GM18508 (cell line): ENCODE data around the gene MATN1.
"Not testable (repeated sequence)": the region's sequence is repeated elsewhere in the genome, so short reads cannot be mapped to it uniquely, and the experiment has no call there.

Source experiments
- ATAC-seq: cut with Tn5 transposase; IDR thresholded peaks from one replicate; pipeline ENCODE4 v1.9.1; 2021; ENCODE audit warnings: moderate number of reproducible peaks; ENCODE audit not compliant: insufficient read depth, unreplicated experiment

Gene MATN1, protein sequence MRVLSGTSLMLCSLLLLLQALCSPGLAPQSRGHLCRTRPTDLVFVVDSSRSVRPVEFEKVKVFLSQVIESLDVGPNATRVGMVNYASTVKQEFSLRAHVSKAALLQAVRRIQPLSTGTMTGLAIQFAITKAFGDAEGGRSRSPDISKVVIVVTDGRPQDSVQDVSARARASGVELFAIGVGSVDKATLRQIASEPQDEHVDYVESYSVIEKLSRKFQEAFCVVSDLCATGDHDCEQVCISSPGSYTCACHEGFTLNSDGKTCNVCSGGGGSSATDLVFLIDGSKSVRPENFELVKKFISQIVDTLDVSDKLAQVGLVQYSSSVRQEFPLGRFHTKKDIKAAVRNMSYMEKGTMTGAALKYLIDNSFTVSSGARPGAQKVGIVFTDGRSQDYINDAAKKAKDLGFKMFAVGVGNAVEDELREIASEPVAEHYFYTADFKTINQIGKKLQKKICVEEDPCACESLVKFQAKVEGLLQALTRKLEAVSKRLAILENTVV

DNA sequence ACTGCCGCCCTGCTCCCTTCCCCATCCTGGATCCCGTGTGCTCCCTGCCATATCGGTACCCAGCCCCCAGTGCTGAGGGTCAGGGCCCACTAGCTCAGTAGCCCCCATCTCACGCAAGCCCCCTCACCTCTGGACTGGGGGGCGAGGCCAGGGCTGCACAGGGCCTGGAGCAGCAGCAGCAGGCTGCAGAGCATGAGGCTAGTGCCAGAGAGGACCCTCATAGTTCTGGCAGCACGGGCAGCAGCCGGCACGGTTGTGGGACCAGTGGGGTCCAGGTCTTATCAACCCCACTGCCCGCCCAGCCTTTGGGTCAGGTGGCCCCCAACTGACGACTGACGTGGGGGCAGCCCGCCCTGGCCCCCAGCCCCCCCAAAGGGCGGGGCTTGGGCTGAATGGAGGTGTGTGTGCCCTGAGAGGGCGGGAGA lies at the start of gene MATN1:
TSS of gene MATN1 (minus strand) at position 255 of the 425 bp plus-strand sequence. CDS start at position 221, 34 bp downstream.
- no peak for ATAC-seq

DNA sequence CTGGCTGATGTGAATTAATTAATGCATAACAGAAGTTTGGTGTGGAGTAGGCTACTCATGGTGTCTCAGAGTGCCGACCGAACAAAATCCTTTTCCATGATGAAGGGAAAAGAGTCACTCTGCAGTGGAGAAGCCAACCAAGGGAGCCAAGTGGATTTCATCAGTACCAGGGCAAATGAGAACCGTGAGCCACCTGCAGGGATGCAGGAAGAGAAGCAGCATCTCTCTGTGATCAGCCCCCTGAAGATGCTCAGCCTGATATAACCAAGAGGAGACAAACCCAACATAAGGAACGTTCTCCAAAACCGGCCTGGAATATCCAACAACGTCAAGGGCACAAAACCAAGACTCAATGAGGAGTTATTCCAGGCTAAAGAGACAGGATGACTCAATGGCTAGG lies 47.6 kb upstream of the MATN1 start:
- no peak for ATAC-seq

DNA sequence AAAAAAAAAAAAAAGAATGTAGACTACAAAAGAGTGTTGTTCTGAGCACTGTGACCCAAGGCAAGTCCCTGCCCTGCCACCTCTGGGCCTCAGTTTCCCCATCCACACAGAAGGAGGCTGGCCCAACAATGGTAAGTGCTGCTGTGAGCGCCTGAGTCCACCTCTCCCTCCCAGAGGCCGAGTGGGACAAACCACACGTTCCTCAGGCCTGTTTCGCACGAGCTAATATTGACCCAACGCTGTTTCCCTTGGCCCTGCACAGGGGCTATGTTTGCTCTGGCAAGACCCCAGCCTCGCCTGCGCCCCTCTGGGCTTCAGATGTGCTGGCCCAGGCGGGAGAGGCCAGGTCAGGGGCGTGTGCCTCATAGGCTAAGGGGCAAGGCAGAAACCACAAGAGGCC lies 46.8 kb upstream of the MATN1 start:
- ATAC-seq = no peak

DNA sequence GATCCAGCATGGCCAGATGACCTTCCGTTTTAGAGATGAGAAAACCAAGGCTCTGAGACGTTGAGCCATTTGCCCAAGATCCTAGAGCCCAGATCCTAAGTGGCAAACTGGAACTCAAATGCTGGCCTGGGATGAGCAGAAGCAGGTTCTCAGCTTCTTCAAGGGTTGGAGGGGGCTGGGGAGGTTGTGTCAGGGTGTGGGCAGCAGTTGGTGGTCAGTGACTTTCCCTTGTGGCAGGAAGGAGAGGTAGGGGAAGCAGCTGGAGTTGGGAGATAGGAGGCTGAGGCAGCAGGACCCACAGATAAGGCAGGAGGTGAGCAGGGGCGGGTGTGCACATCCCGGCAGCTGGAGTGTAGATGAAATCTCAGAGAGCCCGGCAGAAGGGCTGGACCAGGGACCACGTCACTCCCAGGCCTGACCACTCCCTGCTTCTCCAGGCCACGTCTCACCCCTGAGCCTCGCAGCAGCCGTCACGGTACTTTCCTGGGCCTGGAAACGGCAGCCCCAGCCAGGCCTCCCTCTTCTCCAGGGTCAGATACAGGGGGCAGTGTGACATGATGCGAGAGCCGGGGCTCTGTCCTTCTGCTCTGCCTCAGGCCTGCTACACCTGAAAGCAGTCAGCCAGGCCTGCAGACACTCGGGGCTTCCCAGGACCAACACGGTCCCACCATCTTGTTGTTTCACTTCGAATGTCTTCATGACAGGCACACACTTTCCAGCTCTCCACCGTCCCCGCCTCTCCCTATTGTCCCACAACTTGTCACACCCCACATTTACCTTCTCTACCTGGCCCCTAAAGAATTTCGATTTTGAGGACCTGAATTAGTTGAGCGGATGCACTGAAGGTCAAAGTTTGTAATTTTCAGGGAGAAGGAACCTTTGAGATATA lies 45.7 kb upstream of the MATN1 start:
- no peak for ATAC-seq

DNA sequence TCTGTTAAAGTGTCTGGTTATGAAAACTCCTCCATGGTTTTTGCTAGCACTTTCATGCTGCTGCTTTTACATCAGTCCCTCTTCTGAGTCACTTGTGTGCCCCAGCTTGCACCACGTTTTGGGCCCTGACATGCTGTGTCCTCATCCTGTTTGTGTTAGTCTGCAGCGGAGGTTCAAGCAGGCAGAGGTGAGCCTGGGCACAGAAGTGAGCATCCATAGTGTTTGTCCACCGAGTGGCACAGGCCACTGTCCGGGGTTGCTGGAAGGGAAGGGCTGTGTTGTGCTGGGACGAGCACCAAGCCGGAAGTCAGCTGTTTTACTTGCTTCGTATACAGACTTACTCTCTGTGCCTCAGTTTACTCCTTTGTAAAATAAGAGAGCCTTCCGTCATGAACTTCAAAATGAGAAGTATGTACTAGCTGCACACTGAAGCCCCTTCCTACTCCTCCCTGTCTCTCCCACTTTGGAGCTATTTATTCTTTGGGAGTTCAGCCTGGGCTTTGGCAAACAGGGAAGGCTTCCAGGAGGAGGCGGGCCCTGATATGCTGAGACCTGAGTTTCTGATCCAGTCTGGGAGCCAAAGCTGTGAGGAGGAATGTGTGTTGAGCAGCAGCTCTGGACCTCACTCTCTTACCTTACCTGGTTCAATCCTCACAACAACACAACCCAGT lies 44.9 kb upstream of the MATN1 start:
- no peak for ATAC-seq

DNA sequence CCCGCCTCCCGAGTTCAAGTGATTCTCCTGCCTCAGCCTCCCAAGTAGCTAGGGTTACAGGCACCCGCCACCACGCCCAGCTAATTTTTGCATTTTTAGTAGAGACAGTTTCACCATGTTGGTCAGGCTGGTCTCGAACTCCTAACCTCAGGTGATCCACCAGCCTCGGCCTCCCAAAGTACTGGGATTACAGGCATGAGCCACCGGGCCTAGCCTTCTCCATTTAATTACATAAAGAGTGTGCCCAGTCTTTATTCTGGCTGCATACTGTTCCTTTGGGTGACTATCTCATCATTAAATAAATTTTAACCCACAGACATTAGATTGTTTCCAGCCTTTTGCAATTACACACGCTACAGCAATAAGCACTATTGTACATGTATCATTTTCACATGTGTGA lies 43.6 kb upstream of the MATN1 start:
- ATAC-seq = not testable (repeated sequence)

DNA sequence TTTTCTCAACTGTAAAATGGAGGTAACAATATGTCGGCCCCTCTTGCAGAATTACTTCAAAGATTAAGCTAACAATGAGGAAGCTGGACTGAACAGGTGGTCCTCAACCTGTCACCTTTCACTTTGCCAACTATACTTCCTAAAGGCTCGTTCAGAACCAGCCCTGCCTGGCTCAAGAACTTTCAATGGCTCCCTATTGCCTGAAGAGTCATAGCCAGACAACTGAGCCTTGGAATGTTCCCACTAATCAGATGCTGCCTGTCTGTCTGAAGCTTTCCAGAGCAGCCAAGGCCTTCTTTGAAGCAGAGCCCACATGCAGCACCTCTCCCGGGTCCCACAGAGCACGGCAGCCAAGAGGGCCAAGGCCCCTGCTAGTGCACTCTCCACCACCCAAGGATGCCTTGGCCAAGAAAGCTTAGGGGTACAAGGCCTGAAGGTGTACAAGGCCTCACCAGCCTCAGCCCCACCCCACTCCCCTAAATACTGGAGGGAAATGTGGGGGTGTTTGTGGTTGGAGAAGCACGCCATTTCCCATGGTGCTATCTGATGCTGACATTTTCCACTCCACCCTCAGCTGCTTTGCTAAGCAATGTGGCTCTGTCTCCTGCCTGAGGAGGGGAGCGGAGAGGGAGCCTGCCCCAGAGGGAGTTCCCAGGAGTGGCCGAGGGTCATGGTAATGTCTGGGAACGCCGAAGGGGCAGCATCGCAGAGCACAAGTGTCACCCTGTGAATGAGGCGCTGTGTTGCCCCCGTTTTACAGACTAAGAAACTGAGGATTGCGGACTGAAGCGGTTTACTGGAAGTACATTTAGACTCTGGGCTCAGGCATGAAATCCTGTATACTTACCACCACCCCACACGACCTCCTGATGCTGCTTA lies 42.4 kb upstream of the MATN1 start:
- ATAC-seq = no peak

DNA sequence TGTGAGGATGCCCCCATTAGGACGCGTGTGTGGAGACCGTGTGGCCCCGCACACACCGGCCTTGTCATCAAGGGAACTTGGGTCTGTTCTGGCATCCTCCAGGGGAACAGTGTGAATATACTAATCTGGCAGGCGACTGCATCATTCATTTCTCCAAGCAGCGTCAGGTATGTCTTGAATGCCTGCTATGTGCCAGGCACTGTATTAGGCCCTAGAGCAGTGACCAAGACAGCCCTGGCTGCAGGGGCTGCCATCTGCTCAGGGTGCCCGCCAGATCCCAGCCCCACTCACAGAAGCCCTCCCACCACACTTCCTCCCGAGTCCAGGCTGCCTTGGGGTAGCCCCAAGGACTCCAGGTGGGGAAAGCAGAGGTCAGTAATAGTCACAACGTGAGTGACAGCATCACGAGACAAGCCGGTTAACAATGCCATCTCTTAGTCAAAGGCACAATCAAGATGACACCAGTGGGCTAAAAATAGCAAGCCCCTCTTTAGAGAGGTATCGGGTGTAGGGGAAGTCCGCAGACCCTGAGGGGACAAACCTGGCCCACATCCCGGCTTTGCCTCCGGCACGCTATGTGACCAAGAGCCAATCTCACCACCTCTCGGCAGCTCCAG lies 41.7 kb upstream of the MATN1 start:
- peak; percentile 35 for ATAC-seq

DNA sequence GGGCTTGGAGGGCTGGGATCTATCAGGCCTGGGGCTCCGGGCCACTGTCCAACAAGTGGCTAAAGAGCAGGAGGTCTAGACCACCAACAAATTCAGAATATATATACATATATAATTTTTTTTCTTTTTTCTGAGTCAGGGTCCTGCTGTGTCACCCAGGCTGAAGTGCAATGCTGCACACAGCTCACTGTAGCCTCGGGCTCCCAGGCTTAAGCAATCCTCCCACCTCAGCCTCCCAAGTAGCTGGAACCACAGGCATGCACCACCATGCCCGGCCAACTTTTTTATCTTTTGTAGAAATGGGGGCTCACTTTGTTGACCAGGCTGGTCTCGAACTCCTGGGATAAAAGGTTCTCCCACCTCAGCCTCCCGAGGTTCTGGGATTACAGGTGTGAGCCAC lies 41.0 kb upstream of the MATN1 start:
- ATAC-seq = no peak

DNA sequence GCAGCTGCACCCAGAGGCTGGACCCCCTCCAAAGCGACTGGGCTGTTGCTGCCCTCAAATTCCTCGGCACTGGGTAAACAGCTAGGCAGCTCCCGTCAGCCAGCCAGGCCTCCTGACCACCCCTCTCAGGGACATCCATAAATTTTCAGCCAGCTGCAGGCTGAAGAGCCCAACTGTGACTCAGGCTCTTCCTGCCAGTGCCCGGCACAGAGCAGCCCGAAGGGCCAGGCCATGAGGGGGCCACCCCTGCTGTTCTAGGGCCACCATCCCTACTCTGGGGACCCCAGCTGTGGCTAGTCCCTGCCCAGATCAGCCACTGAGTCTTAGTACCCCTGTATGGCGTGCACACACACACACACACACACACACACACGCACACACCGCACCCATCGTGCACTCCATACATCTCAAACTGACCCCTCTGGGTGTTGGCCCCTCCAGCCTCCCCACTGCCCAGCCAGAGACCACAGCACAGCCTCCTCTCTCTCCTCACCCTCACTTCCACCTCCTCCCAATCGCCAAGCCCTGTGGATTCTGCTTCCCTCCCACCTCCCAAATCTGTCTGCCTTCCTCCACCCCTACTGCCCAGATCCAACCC lies 40.4 kb upstream of the MATN1 start:
- ATAC-seq = no peak

DNA sequence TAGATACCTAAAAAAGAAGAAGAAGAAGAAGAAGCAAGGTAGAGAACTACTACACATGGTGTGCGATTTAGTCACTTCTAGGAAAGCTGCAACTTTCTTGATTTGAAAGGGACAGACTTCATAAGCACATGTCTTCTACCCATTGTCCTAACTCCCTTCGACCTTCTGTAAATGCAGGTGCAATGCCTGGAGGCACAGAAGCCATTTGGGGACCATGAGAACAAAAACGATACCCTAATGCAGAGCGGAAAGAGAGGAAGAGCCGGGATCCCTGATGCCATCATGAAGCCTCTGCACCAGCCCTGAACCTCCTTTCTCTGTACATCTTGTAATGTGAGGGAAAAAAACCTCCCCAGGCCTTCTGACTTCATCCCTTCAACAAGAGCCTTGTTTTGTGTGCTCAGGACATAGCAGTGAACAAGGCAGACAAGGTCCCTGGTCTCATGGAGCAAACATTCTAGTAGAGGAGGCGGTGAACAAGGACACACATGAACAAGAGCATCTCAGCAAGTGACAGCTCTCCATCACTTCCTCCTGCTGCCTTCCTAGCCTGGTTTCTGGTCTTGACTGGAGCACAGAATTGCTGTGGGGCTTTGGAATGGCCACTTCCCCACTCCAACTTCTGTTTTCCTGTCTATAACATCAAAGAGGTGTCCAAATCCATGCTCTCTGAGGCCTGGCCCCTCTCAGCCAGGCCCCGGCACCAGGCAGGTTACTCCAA lies 39.7 kb upstream of the MATN1 start:
- ATAC-seq = no peak

DNA sequence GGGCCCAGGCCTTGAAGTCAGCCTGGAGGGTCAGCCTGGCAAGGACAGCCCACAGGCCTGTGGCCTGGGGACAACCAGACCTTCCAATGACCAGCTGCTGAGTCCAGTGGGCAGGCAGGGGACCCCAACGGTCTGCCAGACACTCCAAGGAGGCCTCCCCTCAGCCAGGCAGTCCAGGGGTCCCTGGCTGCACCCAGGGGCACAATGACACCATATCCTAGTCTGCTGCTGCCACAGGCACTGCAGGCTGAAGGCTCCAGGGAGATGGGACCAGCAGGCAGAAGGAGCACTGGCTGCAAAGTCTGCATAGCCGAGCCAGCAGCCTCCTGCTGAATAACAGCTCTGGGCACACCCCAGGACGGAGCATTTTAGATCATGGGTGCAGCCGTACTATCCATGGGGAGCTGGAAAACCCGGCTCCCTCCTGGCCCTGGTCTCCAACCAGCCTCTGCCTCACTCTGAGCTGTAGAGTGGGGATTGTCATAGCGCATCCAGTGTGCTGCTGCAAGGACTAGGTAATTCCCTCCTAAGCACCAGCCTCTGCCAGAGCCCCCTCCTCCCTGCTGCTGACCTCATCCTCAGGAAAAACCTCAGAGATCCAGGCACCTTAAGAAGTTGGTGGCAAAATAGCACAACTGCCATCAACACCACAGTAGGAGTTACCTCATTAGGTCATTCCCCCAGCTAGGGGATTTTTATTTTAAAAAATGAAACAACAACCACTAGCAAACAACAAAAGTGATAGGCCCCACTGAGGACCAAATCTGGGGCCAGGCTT lies 39.0 kb upstream of the MATN1 start:
- ATAC-seq = no peak

DNA sequence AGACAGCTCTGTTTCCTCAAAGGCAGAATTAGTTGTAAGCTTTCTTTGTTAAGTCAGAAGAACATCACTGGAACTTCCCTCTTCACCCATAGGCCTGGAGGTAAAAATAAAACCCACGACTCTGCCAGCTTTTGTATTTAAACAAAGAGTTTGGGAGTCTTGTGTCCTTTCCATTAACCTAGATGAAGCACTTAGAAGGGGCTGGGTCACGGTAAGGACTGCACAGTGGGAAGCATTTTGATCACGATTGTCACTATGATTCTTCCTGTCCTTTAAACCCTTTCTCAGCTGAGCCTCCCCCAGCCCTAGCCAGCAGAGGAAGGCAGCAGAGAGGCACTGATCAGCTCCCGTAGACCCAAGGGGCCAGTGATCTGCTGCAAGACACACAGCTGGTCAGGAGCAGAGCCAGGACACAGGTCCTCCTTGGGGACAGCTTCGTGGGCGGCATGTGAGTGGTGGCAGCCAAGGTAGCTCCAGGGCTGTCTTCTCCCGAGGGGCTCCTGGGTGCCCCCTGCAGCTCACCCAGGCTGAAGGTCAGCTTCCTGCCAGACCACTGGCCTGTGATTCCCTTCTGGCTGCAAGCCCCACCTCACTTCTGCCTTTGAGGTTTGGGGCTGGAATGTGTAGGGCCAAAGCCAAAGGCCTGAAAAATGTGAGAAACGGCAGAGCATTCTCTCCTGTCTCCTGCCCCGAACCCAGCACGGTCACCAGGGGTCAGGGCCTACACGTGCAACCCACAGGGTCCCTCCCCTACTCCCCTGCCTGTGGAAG lies 38.2 kb upstream of the MATN1 start:
- ATAC-seq = no peak

DNA sequence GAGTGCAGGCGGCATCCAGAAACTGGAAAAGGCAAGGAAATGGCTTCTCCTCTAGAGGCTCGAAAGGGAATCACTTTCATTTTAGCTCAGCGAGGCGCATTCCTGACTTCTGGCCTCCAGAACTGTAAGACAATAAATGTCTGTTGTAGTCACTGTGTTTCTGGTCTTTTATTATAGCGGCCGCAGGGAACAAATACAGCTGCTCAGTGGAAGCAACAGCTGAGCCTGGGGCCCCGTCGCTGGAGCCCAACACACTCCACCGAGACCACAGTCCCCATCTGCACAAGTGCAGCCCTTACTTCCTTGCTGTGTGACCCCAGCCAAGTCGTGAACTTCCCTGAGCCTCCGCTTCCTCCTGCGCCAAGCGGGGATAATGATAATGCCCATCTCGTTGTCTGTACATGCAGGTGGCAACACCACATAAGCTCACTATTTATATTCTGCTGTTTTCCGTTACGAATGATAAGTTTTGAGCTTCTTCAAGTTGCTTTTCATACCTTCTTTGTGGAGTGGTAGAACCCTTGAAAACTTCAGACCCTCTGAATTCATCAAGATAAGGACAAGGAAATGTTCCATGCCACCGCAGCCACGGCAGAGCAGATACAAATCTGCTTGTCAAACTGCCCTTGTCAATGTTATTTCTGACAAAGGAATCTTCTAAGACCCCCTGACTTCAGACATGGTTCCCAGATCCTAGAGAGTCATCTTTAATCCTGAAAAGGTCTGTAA lies 37.4 kb upstream of the MATN1 start:
- ATAC-seq = no peak

DNA sequence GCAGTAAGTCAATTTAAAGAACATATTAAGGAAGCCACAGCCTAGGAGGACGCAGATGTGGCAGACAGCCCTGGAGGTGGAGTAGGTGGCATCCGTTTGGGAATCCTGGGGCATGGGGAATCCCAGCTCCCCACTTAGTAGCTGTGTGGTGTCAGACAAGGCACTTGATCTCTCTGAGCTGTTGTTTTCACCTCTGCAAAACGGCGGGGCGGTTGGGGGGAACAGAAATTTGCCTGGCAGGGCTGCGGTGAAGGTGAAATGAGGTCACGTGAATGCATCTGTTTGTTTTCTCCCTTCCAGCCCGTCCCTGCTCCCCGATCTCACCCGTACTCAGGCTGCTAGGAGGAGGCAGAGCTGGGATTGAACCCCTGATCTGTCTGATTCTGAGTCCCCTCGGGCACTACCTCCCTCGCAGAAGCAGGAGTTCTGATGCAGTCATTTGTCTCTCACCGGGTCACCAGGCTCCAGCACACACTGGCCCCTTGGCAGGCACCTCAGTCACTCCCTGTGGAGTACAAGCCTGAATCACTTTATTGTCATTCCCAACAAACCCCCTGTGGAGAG lies 36.4 kb upstream of the MATN1 start:
- no peak for ATAC-seq
